ENCODE data around the gene HIC1.
"Not testable (repeated sequence)": the region's sequence is repeated elsewhere in the genome, so short reads cannot be mapped to it uniquely, and the experiment has no call there.

Gene HIC1, protein sequence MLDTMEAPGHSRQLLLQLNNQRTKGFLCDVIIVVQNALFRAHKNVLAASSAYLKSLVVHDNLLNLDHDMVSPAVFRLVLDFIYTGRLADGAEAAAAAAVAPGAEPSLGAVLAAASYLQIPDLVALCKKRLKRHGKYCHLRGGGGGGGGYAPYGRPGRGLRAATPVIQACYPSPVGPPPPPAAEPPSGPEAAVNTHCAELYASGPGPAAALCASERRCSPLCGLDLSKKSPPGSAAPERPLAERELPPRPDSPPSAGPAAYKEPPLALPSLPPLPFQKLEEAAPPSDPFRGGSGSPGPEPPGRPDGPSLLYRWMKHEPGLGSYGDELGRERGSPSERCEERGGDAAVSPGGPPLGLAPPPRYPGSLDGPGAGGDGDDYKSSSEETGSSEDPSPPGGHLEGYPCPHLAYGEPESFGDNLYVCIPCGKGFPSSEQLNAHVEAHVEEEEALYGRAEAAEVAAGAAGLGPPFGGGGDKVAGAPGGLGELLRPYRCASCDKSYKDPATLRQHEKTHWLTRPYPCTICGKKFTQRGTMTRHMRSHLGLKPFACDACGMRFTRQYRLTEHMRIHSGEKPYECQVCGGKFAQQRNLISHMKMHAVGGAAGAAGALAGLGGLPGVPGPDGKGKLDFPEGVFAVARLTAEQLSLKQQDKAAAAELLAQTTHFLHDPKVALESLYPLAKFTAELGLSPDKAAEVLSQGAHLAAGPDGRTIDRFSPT

DNA sequence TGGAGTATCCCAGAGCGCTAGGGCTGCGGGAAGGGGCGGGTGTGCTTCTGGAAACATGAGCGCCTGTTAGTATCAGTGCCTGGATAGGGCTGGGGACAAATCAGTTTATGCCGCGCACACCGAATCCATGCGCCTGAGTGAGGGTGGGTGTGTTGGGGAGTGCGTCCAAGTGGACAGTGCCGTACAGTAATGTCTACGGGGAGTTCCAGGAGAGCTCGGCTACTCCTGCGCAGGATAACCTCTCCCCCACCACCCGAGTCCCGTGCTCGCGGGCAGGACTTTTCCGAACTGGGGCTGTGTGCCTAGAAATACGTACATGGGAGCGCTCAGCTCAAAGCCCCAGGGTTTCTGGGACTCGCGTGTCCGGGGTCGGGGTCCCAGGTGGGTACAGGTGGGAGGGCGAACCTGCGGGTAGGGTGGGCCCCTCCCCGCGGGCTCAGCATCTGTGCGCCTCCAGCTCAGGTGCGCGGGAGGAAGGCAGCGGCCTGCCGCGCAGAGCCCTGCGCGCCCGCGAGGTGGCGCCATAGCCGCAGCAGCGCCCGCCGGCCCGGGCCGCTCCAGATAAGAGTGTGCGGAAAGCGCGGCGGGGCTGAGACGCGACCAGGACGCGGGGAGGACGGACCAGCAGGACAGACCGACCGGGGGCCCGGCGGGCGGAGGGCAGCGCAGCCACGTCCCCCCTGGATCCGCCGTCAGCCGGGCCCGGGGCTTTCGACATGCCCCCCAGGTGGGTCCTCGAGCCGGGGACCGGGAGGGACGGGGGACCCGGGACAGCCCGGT is at the start of gene HIC1:
Gene HIC1 (plus strand): TSS at position 592 of the 780 bp plus-strand sequence. CDS start 1,588 bp downstream, outside the sequence.
- DNase-seq = peak; percentile 77

GRCh38 chr17:2008332-2009126 is 46.4 kb upstream of the HIC1 start:
- no peak for DNase-seq

DNA sequence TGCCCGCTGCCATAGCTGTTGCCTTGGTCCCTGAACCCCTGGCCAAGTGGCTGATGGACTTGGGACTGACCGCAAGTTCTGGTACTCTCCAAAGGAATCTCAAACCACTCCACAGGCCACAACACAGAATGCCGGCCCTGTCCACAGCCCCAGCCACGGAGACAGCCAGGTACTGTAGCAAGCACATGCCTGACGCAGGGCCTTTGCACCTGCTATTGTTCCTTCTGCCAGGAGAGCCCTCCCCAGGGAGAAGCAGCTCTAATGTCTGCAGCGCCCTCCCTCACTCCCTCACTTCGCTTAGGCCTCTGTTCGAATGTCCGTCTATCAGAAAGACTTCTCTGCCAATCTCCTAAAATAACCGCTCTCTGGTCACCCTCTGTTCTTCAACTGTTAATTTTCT is 45.2 kb upstream of the HIC1 start:
- DNase-seq = no peak

DNA sequence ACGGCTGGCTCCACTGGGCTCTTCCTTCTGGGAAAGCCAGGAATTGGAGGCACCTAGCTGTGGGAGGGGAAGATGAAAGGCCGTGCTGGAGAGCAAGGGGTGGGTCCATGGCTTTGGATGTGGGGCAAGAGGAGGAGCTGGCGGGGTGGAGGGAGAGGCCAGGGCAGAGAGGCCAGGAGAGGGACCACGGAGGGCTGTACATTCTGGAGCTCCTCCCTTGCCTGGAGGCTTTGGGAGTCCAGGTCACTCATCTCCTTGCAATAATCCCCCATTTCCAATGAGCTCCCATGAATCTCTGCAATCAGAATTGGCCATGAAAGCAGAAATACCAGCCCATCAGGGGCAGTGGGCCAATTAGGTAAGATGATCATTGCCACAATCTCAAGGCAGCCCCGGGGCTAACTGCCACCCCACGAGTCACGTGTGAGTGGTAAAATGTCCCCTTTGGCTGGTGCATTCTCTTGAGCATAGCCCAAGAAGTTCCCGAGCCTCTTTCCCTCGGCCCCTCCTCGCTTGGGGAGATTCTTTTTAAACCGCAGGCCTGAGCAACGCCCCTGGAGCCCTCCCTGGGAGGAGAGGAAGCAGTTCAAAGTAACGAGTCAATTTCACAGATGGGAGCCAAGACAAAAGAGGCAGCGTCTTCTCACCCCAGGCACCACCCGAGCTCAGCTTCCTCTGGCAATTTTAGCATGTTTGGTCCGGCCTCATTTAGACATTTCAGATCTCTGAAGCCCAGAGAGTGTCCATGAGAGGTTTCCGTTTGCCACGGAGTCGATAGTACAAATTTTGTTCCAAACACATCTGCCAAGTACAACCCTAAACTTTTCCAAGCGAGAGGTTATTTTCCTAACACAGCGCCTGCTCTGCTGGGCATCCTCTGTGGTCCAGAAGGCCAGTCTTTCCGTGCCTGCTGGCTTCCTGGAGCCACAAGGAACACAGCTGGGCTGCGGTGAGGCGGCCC is 43.2 kb upstream of the HIC1 start:
- DNase-seq = no peak

GRCh38 chr17:2012499-2012898 is 42.4 kb upstream of the HIC1 start:
- no peak for DNase-seq

GRCh38 chr17:2013220-2013993 is 41.5 kb upstream of the HIC1 start:
- DNase-seq = not testable (repeated sequence)

DNA sequence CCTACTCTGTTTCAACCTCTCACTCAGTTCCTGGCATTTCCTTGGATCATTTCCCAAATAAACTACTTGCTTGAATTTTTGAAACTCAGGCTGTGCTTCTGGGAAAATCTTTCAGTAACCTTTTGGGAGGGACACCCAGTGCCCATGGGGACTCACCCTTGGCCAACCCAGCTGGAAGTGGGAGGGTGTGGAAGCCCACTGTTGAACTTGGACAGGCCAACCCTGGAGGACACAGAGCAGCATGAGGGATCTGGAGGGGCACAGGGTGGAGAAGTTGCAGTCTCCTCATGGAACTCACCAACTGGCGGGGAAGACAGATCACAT is 40.9 kb upstream of the HIC1 start:
- no peak for DNase-seq

- no peak for DNase-seq
Measured at GRCh38 chr17:2015314-2015713, 39.6 kb upstream of the HIC1 start.

DNA sequence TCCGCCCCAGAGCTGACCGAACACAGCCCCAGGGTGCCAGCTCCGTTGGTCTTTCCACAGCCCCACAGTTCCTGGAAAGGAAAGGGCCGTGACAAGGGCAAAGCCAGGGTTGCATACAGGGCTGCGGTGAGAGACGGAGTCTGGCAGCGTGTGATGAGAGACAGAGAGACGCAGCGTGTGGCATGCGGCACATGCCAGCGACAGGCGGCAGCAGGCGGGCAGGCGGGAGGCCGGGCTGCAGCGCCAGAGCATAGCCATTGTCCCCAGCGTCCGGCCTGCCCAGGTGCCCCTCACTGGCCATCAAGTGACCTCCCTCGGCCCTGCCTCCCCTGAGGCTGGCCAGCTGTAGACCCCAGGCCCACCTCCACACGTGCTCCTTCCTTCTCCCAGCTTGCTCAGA is 38.4 kb upstream of the HIC1 start:
- DNase-seq = no peak

DNA sequence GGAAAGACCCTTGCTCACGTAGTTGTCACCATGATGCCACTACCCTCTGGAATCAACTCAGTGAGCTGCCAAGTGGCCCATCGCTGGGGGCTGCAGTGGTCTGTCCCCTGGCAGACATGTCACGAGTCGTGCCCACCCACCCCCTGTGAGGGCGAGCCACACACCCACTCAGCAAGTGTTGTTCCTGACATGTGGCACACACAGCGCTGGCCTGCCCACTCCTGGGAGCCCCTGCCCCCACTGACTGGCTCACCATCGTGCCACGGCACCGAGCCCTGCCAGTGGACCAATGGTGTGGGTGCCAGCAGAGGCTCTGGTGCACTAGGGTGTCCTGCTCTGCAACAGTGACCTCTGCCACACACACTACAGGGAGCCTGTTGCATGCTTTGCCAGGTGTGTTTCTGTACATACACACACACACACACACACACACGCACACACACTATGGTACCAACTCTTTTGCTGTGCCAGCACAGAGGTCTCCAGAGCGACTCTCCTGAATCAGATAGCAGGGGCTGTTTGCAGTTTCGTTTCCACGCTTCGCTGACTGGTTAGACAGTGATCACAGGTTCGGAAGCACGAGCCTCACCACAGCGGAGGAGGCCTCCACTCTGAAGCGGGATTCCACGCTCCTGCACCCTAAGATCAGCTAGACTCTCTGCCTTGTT is 37.5 kb upstream of the HIC1 start:
- DNase-seq = no peak

DNA sequence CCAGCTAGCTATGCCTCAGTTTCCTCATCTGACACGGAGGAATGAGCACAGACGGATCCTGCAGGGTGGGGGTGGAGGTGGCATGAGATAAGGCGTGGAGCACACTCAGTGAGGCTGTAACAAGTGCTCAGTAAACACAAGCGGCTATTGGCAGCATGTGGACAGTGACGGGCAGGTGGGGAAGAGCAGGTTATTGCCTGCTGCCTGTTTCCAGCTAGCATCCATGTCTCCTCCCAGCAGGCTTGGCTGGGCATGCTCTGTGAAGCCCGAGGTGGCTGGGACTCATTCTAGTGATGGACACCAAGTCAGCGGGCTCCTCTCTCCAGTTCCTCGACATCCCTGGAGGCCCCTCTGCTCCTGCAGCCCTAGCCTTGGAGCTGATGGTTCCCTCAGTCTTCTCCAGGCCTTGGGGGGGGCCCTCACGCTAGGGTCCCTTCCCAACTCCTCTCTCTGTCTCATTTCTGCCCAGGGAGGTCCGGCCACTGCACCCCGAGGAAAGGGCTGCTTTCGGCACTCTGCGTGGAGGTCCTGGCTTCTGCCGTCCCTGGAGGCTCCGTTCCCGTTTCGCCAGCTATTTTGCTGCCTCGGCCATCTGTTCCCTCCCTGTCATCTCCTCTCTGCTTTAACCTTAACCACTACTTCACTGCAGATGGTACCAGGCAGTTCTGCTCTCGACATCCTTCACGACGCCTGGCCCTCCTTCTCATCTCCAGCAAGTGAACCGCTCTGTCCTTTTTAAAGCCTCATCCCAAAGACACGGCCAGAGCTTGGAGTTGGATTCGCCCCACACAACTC is 36.0 kb upstream of the HIC1 start:
- no peak for DNase-seq

GRCh38 chr17:2019723-2020122 is 35.2 kb upstream of the HIC1 start:
- DNase-seq = no peak

GRCh38 chr17:2020721-2021120 is 34.2 kb upstream of the HIC1 start:
- no peak for DNase-seq

- no peak for DNase-seq
Measured at GRCh38 chr17:2022647-2023240, 32.2 kb upstream of the HIC1 start.

DNA sequence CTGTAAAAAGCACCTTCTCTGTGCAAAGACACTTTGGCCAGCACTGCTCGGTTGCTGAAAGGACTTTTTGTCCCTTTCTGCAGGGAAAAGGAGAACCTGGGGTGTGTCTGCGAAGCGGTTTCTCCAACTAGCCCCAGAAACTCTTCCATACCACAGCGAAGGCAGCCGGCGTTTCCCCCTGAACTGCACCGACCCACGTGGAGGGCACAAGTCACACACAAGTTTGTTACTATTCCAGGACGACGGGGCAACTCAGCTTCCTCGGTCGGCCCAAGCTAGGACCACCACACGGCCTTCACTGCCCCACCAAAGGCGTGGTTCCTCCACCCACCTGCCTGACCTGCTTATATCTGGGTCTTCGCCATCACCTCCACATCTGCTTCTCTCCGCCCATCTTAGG is 31.6 kb upstream of the HIC1 start:
- DNase-seq = no peak

DNA sequence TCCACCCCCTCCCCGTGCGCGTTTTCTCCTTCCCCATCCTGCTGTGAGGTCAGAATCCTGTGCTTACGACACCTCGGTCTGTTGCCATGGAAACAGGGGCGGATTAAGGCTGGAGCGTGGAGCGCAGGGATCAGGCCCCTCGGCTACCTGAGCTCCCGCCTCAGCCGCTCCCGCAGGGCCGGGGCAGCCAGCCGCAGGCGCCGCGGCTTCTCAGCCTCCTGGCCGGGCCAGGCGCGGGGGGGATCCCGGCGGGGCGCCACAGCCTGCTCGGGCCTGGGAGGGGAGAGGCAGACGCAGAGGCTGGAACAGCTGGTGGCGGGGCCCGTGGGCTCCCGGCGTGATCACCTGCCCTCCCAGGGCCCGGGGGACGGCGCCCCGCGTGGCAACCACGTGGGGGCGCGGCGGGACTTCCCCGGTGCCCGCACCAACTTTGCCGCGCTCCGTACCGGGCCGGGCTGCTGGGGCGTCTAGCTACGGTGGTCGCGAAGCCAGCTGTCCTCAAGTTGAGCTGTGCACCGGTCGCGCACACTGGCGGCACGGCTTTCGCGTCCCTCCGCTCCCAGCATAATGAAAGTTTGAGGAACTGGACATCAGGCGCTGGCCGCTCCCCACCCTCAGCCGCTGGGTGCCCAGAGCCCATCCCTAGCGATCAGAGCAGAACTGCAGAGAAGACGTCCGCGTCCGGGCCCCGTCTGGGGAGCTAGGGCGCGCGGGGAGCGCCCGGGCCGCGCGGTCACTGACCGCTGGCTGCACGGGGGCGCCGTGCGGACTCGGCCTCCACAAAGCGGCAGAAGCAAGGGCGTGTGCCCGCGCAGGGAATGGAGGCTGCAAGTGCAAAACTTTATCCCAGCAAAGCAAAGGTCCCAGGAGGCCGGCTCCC is 31.0 kb upstream of the HIC1 start:
- DNase-seq = peak; percentile 69

DNA sequence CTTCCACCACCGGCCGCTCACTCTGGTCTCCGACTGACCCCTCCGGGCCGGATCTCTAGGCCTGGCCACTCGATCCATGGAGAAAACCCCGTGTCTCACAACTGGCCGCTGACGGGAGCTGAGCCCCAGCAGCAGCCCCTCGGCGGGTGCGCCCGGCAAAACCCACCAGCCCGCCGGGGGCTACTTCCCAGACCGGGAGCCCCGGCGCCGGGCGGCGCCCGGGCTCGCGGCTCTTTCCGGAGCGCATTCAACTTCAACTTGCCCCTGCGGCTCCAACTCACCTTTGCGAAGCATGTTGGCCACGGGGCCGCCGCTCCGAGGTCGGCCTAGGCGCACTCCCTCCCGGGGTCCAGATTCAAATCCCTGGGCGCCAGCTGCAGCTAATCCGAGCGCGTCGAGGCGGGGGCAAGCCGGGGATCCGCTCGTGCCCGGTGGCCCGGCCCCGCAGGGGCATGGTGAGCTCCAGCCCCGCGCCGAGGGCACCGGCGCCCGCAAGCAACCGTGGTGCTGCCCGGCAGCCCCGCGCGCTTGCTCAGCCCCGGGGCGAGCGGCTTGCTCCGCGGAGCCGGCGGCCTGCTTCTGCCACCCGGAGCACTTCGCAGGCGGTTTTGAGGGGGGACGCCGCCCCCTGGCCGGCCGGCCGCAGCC is 30.2 kb upstream of the HIC1 start:
- DNase-seq = no peak

All from CD4-positive, alpha-beta T cell treated with Interleukin-15 for 1 hour (primary cell).